ENCODE results near the gene TACR2. TPM values are rescaled to one million over a fixed set of nuclear protein-coding genes. Genes with fewer than 3 reads are reported as not detected.
"Not testable (repeated sequence)": the region's sequence is repeated elsewhere in the genome, so short reads cannot be mapped to it uniquely, and the experiment has no call there.

The TACR2 gene
- total RNA-seq, 1 experiment from 2014 or later: 0.57 TPM

- DNase-seq: no peak
- peaks cover 44% of the 10 kb centered on the region for H3K4me1 Mint-ChIP-seq (ENCODE audit: low read depth, unreplicated experiment)
- H3K36me3 ChIP-seq (ENCODE audit: control insufficient read depth, insufficient read depth, low read length): no peaks in the 10 kb centered on the region
- no peaks in the 10 kb centered on the region for H3K9me3 ChIP-seq
- POLR2A ChIA-PET: no interaction called here
- no peaks in the 10 kb centered on the region for H3K9me3 Mint-ChIP-seq (ENCODE audit: unreplicated experiment)
- peaks cover 27% of the 10 kb centered on the region for H3K36me3 Mint-ChIP-seq (ENCODE audit: insufficient read depth, unreplicated experiment)
- no peaks in the 10 kb centered on the region for H3K27me3 Mint-ChIP-seq (ENCODE audit: insufficient read depth, unreplicated experiment)
- intact Hi-C loops (cut with micrococcal nuclease; ENCODE audit: unreplicated experiment): no loop called here
- peaks cover 41% of the 10 kb centered on the region for H3K4me1 ChIP-seq
- no TSS peak for BruUV-seq (replicated peaks)
- H3K4me3 ChIP-seq (ENCODE audit: low read depth, low read length): no peak overlapping the region
- H3K27ac Mint-ChIP-seq (ENCODE audit: unreplicated experiment): no peak overlapping the region
- peak overlapping the region; percentile 78 for H3K4me3 Mint-ChIP-seq (ENCODE audit: unreplicated experiment)
- CTCF ChIA-PET: interaction anchor here (3.9 kb wide), 1 partner anchor 45 kb away, joined by 38 read pairs; no protein-coding TSS in a partner anchor
- no peaks in the 10 kb centered on the region for H3K27me3 ChIP-seq (replicated peaks; ENCODE audit: control insufficient read depth, insufficient read depth, low read length)
- no peak for TF ChIP-seq CTCF (IDR thresholded peaks at IDR 0.05; ENCODE audit: insufficient read depth in 1 of 2, low read depth in 1 of 2, low read length in 1 of 2, severe bottlenecking in 1 of 2, unreplicated experiment in 1 of 2)
These were observed 36.1 kb upstream of the TACR2 start for GRCh38 chr10:69452676-69453415.

- Mint-ChIP-seq H3K27me3 (ENCODE audit: insufficient read depth, unreplicated experiment) (no peaks in the 10 kb centered on the region), H3K4me3 (ENCODE audit: unreplicated experiment) (peak overlapping the region; percentile 78), H3K27ac (ENCODE audit: unreplicated experiment) (peak overlapping the region; percentile 81), H3K36me3 (ENCODE audit: insufficient read depth, unreplicated experiment) (peaks cover 23% of the 10 kb centered on the region), H3K9me3 (ENCODE audit: unreplicated experiment) (no peaks in the 10 kb centered on the region), H3K4me1 (ENCODE audit: low read depth, unreplicated experiment) (peaks cover 40% of the 10 kb centered on the region)
- H3K4me1 ChIP-seq: peaks cover 41% of the 10 kb centered on the region
- H3K36me3 ChIP-seq (ENCODE audit: control insufficient read depth, insufficient read depth, low read length): no peaks in the 10 kb centered on the region
- intact Hi-C loops (cut with micrococcal nuclease; ENCODE audit: unreplicated experiment): loop anchor here (1.0 kb wide), 2 partner anchors 14 to 26 kb away; no protein-coding TSS in a partner anchor
- peak; percentile 66 to 76 for DNase-seq
- ChIA-PET POLR2A (interaction anchor here (0.6 to 2.1 kb wide), 4 partner anchors 12 to 624 kb away, joined by 4 to 11 read pairs (median 4); partner anchors contain the start of gene STOX1), CTCF (interaction anchor here (0.6 to 3.9 kb wide), 8 partner anchors 12 to 201 kb away, joined by 3 to 38 read pairs (median 5); no protein-coding TSS in a partner anchor)
- H3K4me3 ChIP-seq (ENCODE audit: low read depth, low read length): peak overlapping the region; percentile 74
- H3K27me3 ChIP-seq (replicated peaks; ENCODE audit: control insufficient read depth, insufficient read depth, low read length): no peaks in the 10 kb centered on the region
- no peak for TF ChIP-seq CTCF (IDR thresholded peaks at IDR 0.05; ENCODE audit: insufficient read depth in 1 of 2, low read depth in 1 of 2, low read length in 1 of 2, severe bottlenecking in 1 of 2, unreplicated experiment in 1 of 2)
- no TSS peak for BruUV-seq (replicated peaks)
- no peaks in the 10 kb centered on the region for H3K9me3 ChIP-seq
These were observed 35.1 kb upstream of the TACR2 start for GRCh38 chr10:69451784-69452251.

GRCh38 chr10:69451209-69451783 is 34.6 kb upstream of the TACR2 start, which contains the start of gene TSPAN15:
Gene TSPAN15, plus strand, starts transcription at chr10:69451465. Its CDS starts 130 bp downstream, at chr10:69451595.
- DNase-seq: peak; percentile 97 to 99
- no TSS peak for BruUV-seq (replicated peaks)
- intact Hi-C loops (cut with micrococcal nuclease; ENCODE audit: unreplicated experiment): loop anchor here (1.0 kb wide), 2 partner anchors 13 to 25 kb away; no protein-coding TSS in a partner anchor
- H3K27ac Mint-ChIP-seq (ENCODE audit: unreplicated experiment): peak within 1 kb of the TSS; percentile 81
- no peaks in the 10 kb centered on the region for H3K27me3 Mint-ChIP-seq (ENCODE audit: insufficient read depth, unreplicated experiment)
- Histone ChIP-seq H3K36me3 (ENCODE audit: control insufficient read depth, insufficient read depth, low read length) (no peaks in the 10 kb centered on the region), H3K27me3 (replicated peaks; ENCODE audit: control insufficient read depth, insufficient read depth, low read length) (no peaks in the 10 kb centered on the region), H3K4me1 (peaks cover 44% of the 10 kb centered on the region), H3K9me3 (no peaks in the 10 kb centered on the region), H3K4me3 (ENCODE audit: low read depth, low read length) (peak within 1 kb of the TSS; percentile 74)
- H3K9me3 Mint-ChIP-seq (ENCODE audit: unreplicated experiment): no peaks in the 10 kb centered on the region
- H3K36me3 Mint-ChIP-seq (ENCODE audit: insufficient read depth, unreplicated experiment): peaks cover 29% of the 10 kb centered on the region
- peaks cover 45% of the 10 kb centered on the region for H3K4me1 Mint-ChIP-seq (ENCODE audit: low read depth, unreplicated experiment)
- CTCF ChIA-PET: interaction anchor here (0.5 to 3.9 kb wide), 13 partner anchors 9 to 695 kb away, joined by 3 to 38 read pairs (median 4); partner anchors contain the start of gene TYSND1
- TF ChIP-seq CTCF (IDR thresholded peaks at IDR 0.05; ENCODE audit: insufficient read depth in 1 of 2, low read depth in 1 of 2, low read length in 1 of 2, severe bottlenecking in 1 of 2, unreplicated experiment in 1 of 2): peak in 1 of 2 experiments; percentile 38
- peak within 1 kb of the TSS; percentile 78 for H3K4me3 Mint-ChIP-seq (ENCODE audit: unreplicated experiment)
- POLR2A ChIA-PET: interaction anchor here (0.5 to 2.1 kb wide), 12 partner anchors 9 to 624 kb away, joined by 3 to 11 read pairs (median 4); partner anchors contain the start of gene STOX1

- H3K4me1 ChIP-seq: peaks cover 53% of the 10 kb centered on the region
- peaks cover 50% of the 10 kb centered on the region for H3K4me1 Mint-ChIP-seq (ENCODE audit: low read depth, unreplicated experiment)
- H3K4me3 ChIP-seq (ENCODE audit: low read depth, low read length); H3K27me3 ChIP-seq (replicated peaks; ENCODE audit: control insufficient read depth, insufficient read depth, low read length); intact Hi-C loops (cut with micrococcal nuclease; ENCODE audit: unreplicated experiment); H3K36me3 ChIP-seq (ENCODE audit: control insufficient read depth, insufficient read depth, low read length); H3K9me3 Mint-ChIP-seq (ENCODE audit: unreplicated experiment); H3K9me3 ChIP-seq; H3K27me3 Mint-ChIP-seq (ENCODE audit: insufficient read depth, unreplicated experiment); BruUV-seq (replicated peaks); DNase-seq: not testable (repeated sequence)
- peaks cover 29% of the 10 kb centered on the region for H3K36me3 Mint-ChIP-seq (ENCODE audit: insufficient read depth, unreplicated experiment)
- ChIA-PET CTCF (interaction anchor here (0.5 to 3.9 kb wide), 19 partner anchors 8 to 696 kb away, joined by 3 to 38 read pairs (median 4); partner anchors contain the start of gene TYSND1), POLR2A (interaction anchor here (0.5 to 2.1 kb wide), 11 partner anchors 8 to 42 kb away, joined by 3 to 11 read pairs (median 4); no protein-coding TSS in a partner anchor)
- peak overlapping the region; percentile 81 for H3K27ac Mint-ChIP-seq (ENCODE audit: unreplicated experiment)
- peak overlapping the region; percentile 78 for H3K4me3 Mint-ChIP-seq (ENCODE audit: unreplicated experiment)
These were observed 33.7 kb upstream of the TACR2 start for GRCh38 chr10:69450395-69450794.
